Measurements from ENCODE around the gene PODN. TPM values are rescaled to one million over a fixed set of nuclear protein-coding genes. Genes with fewer than 3 reads are reported as not detected.

PODN gene
- total RNA-seq, 6 experiments from 2014 or later = 9.4 to 12.9 (median 10.8) TPM

DNA sequence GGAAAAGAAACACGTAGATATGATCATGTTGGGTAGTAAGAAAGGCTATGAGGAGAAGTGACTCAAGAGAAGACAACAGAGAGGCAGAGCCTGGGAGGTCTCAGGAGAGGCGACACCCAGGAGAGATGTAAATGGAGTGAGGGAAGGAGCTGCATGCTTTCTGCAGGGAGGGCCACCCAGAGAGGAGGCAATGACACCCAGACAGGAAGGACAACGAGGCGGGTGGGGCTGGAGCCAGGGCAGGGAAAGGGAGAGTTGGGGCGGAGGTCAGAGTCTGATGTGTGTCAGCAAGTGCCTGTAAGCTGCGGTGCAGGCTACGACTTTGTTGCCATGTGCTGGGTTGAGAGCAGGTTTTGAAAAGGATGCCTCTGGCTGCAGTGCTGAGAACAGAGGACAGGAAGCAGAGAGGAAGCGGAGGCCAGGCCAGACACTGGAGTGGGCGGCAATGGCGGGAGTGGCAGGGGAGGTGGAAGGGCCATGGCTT is 49.1 kb downstream of the PODN start:
- H3K9me3 Mint-ChIP-seq = peaks cover 22% of the 10 kb centered on the region
- H3K36me3 Mint-ChIP-seq (ENCODE audit: low read depth) = peaks cover 21% of the 10 kb centered on the region
- TF ChIP-seq, protein P1, sequence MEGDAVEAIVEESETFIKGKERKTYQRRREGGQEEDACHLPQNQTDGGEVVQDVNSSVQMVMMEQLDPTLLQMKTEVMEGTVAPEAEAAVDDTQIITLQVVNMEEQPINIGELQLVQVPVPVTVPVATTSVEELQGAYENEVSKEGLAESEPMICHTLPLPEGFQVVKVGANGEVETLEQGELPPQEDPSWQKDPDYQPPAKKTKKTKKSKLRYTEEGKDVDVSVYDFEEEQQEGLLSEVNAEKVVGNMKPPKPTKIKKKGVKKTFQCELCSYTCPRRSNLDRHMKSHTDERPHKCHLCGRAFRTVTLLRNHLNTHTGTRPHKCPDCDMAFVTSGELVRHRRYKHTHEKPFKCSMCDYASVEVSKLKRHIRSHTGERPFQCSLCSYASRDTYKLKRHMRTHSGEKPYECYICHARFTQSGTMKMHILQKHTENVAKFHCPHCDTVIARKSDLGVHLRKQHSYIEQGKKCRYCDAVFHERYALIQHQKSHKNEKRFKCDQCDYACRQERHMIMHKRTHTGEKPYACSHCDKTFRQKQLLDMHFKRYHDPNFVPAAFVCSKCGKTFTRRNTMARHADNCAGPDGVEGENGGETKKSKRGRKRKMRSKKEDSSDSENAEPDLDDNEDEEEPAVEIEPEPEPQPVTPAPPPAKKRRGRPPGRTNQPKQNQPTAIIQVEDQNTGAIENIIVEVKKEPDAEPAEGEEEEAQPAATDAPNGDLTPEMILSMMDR (IDR thresholded peaks at IDR 0.05) = no peak
- peaks cover 5% of the 10 kb centered on the region for H3K27me3 Mint-ChIP-seq (ENCODE audit: insufficient read depth)
- peaks cover 78% of the 10 kb centered on the region for H3K4me1 Mint-ChIP-seq (ENCODE audit: low read depth)
- peak overlapping the region; percentile 64 for H3K4me3 Mint-ChIP-seq
- peak; percentile 22 for DNase-seq
- peak overlapping the region; percentile 86 for H3K27ac Mint-ChIP-seq

DNA sequence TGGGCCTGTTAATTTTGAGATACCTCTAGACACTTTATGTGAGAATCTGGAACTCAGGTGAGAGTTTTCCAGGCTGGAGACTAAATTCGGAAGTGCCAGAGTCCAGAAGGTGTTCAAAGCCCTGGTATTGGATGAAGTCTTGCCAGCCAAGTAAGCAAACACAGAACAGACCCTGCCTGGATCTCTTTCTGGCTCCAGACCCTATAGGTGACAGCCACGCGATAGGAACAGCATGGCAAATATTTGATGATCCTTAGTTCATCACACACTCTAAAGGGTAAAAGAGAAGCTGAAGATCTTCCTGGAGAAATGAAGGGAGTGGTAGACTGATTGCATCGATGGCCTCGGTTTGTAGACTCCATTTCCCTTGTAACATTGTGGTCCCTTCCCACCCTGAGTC is 49.7 kb downstream of the PODN start:
- Mint-ChIP-seq H3K4me1 (ENCODE audit: low read depth) (peaks cover 81% of the 10 kb centered on the region), H3K4me3 (peak overlapping the region; percentile 64; the same call in 1 of the 2 replicates), H3K36me3 (ENCODE audit: low read depth) (peaks cover 21% of the 10 kb centered on the region), H3K27ac (peak overlapping the region; percentile 86), H3K27me3 (ENCODE audit: insufficient read depth) (peaks cover 5% of the 10 kb centered on the region), H3K9me3 (peaks cover 22% of the 10 kb centered on the region)
- TF ChIP-seq, protein P1 (IDR thresholded peaks at IDR 0.05) = no peak
- DNase-seq = no peak

DNA sequence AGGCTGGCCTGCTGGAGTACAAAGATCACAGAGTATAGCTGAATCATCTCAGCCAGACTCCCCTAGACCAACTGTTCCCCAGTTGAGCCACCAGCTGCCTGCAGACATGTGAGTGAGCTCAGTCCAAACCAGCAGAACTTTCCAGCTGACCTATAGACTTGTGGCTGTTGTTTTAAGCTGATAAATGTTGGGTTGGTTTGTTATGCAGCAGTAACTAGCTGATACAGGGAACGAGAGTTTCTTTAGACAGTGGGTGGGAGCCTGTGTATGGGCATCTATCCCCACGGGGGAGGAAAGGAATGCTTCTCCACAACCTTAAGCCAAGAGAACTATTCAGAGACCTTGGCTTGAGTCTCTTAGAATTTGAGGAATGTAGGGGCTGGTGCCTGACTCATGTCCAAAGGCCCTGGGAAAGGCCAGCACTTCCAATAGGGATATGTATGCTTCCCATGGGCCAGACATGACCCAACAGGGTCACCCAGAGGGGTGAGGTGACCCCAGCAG is 50.3 kb downstream of the PODN start:
- H3K4me1 Mint-ChIP-seq (ENCODE audit: low read depth) = peaks cover 76% of the 10 kb centered on the region
- peak; percentile 79 for DNase-seq
- TF ChIP-seq, protein P1 (IDR thresholded peaks at IDR 0.05) = no peak
- peaks cover 21% of the 10 kb centered on the region for H3K36me3 Mint-ChIP-seq (ENCODE audit: low read depth)
- peaks cover 5% of the 10 kb centered on the region for H3K27me3 Mint-ChIP-seq (ENCODE audit: insufficient read depth)
- peaks cover 22% of the 10 kb centered on the region for H3K9me3 Mint-ChIP-seq
- H3K4me3 Mint-ChIP-seq = no peak overlapping the region
- peak overlapping the region; percentile 86 for H3K27ac Mint-ChIP-seq

DNA sequence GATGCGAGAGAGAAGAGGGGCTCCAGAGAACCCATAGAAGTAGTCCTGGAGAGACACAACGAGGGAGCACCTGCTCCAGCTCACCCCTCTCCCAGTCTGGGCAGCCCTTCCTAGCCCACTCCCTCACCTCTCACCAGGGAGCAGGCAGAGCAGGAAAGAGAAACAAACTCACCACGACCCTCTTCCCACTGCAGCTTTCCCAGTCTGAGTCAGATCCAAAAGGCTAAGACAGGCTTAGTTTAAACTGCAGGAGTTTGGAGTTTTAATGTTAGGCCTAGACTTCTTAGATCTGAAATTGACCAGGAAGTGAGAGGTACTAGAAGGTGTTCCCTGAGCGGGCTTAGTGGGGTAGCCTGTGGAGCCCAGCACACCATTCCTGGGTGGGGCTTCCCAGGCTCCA is 50.8 kb downstream of the PODN start:
- DNase-seq = no peak
- H3K36me3 Mint-ChIP-seq (ENCODE audit: low read depth) = peaks cover 21% of the 10 kb centered on the region
- peaks cover 22% of the 10 kb centered on the region for H3K9me3 Mint-ChIP-seq
- peak overlapping the region; percentile 86 for H3K27ac Mint-ChIP-seq
- no peak overlapping the region for H3K4me3 Mint-ChIP-seq
- TF ChIP-seq, protein P1 (IDR thresholded peaks at IDR 0.05) = no peak
- peaks cover 5% of the 10 kb centered on the region for H3K27me3 Mint-ChIP-seq (ENCODE audit: insufficient read depth)
- peaks cover 71% of the 10 kb centered on the region for H3K4me1 Mint-ChIP-seq (ENCODE audit: low read depth)

DNA sequence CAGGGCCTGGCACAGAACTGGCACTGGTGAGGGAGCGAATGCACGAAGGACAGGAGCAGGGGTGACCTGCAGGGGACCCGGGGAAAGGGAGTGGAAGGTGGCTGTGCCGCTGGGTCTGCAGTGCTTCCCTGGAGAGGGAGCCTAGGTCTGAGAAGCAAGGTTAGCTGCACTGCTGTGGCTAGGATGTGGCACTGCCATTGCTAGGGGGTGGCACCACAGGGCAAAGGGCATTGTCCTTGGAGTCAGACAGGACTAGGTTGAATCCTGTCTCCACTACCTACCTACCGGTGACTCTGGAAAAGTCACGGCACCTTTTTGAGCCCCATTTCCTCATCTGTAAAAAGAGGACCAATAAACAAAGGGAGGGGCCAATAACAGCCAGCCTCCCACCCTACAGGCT is 52.1 kb downstream of the PODN start:
- H3K4me3 Mint-ChIP-seq = no peak overlapping the region
- no peak overlapping the region for H3K27ac Mint-ChIP-seq
- no peak for DNase-seq
- peaks cover 58% of the 10 kb centered on the region for H3K4me1 Mint-ChIP-seq (ENCODE audit: low read depth)
- H3K9me3 Mint-ChIP-seq = peaks cover 22% of the 10 kb centered on the region
- TF ChIP-seq, protein P1 (IDR thresholded peaks at IDR 0.05) = no peak
- peaks cover 21% of the 10 kb centered on the region for H3K36me3 Mint-ChIP-seq (ENCODE audit: low read depth)
- peaks cover 5% of the 10 kb centered on the region for H3K27me3 Mint-ChIP-seq (ENCODE audit: insufficient read depth)
